Gastroesophageal sphincter (tissue), 4 donors: ENCODE data around the gene POMT2. TPM values are rescaled to one million over a fixed set of nuclear protein-coding genes. Genes with fewer than 3 reads are reported as not detected.

Source experiments
- small RNA-seq, 4 donors: library from RNA; depleted of rRNA; stranded (forward); fragments of <200 nt; gene quantifications; one replicate each; pipeline ENCODE3, GENCODE V24; 2016
- total RNA-seq, 4 donors: library from RNA; depleted of rRNA; stranded (reverse); fragments of >200 nt; gene quantifications; one replicate each; pipeline ENCODE4 v1.1.0, GENCODE V29; 2016

Gene POMT2
- total RNA-seq, 4 donors from 2014 or later, result 8.1 to 20.9 (median 14.4) TPM

Small RNA genes lying within 50 kb of the gene (small RNA-seq; reads per million reads assigned to genes)
- 0 reads per million in 4 donors for gene MIR1260A

Other genes starting within 250 kb of the POMT2 start
- gene CIPC, start 222.6 kb downstream of the POMT2 start, total RNA-seq, result 10 to 100 TPM; 49.0 to 74.1 (median 60.4) TPM
- under 1 TPM in 2 of 4 donors, not detected in 2; 0.12 to 0.40 TPM for gene ZDHHC22, start 179.1 kb downstream of the POMT2 start, total RNA-seq
- under 1 TPM in 3 of 4 donors, not detected in 1; 0.08 to 0.13 (median 0.10) TPM for gene TMEM63C, start 139.1 kb downstream of the POMT2 start, total RNA-seq
- gene NGB, start 49.7 kb downstream of the POMT2 start, total RNA-seq, result 1 to 10 TPM in 2 of 4 donors, under 1 TPM in 1, not detected in 1; 0.27 to 2.0 (median 1.2) TPM
- 10 to 100 TPM in 2 of 4 donors, 1 to 10 TPM in 2; 6.3 to 15.4 (median 12.5) TPM for gene GSTZ1, start 153 bp upstream of the POMT2 start, total RNA-seq
- 10 to 100 TPM; 16.6 to 21.4 (median 20.7) TPM for gene TMED8, start 56.2 kb upstream of the POMT2 start, total RNA-seq
- 1 to 10 TPM in 2 of 4 donors, under 1 TPM in 1, not detected in 1; 0.20 to 1.5 (median 1.4) TPM for gene SAMD15, start 56.5 kb upstream of the POMT2 start, total RNA-seq
- gene NOXRED1, start 102.6 kb upstream of the POMT2 start, total RNA-seq, result not detected
- 10 to 100 TPM; 18.6 to 31.8 (median 21.5) TPM for gene VIPAS39, start 136.7 kb upstream of the POMT2 start, total RNA-seq
- 100 to 1,000 TPM; 115 to 166 (median 129) TPM for gene AHSA1, start 137.2 kb upstream of the POMT2 start, total RNA-seq
- under 1 TPM in 1 of 4 donors, not detected in 3; 0.31 TPM for gene ISM2, start 177.9 kb upstream of the POMT2 start, total RNA-seq